DMS153 (cell line): Measurements from ENCODE around the gene BLM.

ENCODE experiments used
- DNase-seq: peaks from one replicate; lab custom pipeline; 2025; lab: John Stamatoyannopoulos, UW

Gene BLM

DNA sequence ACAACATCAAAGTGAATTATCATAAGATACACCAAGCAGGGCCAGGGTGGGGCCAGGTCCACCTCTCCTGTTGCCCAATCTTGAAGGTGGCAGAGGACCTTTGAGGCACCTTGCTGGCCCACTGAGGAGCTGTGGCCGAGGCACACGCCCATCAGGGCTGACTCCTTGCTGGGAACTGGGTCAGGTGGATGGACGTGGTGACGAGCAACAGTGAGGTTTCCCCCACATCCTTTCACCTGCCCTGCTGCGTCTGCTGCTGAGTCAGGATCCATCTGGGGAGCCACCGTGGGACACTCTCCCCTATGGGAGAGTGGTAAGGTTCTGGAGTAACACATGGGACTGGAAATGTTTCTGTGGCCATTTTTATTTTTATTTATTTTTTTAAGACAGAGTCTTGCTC is 134.0 kb downstream of the BLM start:
- no peak for DNase-seq

DNA sequence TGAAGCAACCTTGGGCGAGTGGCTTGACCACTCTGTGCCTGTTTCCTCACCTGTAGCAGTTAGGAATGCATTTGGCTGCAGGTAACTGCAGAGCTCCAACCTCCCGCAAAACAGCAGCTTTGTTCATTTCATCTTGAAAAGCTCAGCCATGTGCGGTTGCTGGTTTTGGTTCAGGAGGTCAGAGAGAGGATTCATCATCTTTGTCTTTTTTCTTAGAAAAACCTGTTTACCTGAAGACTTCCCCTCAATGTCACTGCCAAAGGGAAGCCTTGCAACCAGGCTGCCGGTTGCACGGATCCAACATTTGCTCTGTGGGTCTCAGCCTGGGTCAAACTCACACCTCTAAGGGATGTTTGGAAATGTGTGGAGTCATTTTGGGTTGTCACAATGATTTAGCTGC is 134.8 kb downstream of the BLM start:
- DNase-seq: no peak

DNA sequence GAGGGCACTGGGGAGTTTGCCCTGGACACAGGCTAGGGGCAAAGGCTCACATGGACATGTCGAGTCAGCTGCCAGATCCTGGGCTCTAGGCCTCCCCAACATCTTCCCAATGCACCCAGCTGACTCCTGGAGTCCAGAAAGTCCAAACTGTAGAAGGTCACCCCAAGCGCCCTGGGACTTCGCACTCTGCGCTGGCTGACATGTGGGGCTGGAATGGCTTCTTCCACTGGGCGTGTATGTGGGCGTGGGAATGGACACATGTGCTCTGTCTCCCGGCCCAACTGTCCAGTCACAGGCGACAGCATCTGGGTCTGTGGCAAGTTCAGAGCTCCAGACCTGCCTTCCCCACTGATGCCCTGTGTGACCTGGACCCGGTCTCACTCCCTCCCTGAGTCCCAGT is 138.0 kb downstream of the BLM start:
- DNase-seq: no peak

DNA sequence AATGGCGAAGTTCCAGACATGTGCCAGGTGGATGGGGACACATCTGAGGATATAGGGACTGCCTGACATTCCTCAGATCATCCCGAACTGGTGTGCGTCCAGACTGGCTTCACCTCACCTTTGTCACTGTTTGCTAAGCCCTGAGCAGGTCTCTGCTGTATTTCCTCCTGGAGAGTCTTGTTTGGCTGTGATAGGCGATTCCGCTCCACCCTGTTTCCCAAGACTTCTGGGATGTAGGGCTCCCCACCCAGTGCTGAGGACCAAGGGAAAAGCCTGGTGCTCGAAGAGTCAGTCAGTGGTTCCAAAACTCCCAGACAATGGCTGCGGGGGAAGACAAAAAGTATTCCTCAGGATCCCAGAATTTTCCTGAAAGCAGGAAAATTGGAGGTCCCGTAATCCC is 140.2 kb downstream of the BLM start:
- no peak for DNase-seq

DNA sequence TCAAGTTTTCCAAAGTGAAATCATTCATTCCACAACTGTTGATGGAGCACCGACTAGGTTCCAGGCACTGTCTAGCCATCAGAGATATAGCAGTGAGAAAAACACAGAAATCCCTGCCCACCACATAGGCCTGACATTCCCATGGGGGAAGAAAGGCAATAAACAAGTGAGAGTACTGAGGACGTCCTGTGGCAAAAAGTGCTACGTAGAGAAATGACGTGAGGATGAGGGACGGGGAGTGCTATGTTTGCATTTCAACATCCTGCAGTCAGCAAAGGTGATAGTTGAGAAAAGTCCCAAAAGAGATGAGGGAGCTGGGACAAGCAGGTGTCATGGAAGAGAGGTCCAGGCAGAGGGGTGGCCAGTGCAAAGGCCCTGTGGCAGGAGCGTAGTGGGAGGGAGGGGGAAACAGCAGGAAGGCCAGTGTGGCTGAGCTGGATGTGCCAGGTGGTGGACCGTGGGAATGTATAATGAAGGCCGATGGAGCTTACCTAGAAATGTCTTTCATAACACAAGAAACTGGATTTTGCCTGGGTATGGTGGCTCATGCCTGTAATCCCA is 140.8 kb downstream of the BLM start:
- DNase-seq: no peak

DNA sequence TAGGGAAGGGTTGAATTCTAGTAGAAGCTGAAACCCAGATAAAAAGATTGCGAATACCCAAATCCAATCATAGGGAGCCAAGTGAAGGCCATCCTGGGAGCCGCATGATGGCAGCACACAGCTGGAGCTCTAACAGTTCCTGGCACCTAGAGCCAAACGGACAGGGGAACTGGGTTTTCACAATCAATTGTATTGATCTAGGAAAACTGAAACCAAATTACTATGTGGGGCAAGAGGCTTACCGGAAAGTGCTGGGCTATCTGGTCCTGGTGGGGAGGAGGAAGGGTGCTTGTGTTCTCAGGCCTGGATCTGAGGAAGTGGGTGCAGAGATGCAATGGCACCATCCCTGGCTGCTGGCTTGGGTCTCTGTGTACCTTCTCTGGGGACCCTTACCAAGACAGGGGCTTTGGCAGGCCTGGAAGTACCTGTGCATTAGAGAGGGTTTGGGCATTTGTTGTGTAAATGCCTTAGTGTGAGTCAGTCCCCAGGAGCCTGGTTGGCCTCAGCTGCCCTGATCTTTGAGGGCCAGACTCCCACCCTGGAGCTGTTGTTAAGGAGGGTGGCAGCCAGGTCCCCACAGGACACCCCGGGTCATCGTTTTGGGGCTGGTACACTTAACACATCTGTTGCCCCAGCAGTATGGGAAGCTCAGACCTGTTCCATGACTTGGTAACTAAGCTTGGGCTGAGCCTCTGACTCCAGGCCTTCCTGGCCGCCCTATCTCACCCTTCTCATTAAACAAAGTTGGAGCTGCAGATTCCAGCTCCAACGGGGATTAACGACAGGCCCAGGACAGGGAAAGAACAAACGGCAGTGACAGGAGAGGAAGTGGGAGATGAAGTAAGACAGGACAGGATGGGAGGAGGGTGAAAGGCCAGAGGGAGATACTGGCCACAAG is 142.3 kb downstream of the BLM start:
- no peak for DNase-seq

DNA sequence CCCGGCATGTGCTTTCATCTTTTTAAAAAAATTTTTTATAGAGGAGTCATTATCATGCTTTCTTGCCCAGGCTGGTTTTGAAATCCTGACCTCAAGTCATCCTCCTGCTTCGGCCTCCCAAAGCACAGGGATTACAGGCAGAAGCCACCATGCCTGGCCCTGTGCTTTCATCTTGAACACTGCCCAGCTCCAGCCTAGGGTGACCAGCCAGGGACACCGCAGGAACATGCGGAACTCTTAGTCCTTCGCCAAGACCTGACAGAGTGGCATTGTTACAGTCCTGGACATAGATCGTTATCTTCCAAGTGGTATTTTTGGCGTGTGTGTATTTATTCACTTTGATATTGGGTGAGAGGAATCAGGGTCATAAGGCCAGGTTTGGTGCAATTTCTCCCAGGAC is 143.3 kb downstream of the BLM start:
- DNase-seq: no peak

DNA sequence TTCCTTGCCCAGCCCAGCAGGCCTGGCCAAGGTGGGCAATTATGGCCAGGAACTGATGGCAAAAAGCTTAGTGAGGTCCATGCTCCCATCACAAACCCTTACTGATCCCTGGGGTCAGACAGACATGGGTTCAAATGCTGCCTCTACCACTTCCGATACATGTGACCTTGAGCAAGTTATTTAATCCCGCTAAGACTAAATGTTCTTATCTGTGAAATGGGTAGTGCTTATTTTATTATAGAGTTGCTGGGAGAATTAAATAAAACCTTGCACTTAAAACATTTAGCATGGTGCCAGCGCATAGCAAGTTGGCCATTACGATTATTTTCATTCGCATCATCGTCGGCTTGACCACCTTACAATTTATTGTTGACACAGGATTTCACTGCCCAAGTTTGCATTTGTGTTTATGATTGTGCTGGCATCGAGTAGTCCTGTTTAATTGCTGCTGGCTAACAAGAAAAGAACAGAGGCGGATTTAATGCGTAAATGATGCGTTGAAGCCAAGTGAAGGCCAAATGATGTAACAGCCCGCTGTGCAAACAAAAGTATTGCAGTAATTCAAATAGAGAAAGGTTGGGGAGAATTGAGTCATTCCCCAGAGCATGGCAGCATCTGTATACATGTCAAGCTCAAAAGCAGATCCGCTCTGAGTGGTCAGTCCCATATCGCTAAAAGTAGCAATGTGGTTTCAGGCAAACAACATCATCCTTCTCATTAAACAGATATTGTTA is 144.0 kb downstream of the BLM start:
- peak; percentile 83 for DNase-seq

DNA sequence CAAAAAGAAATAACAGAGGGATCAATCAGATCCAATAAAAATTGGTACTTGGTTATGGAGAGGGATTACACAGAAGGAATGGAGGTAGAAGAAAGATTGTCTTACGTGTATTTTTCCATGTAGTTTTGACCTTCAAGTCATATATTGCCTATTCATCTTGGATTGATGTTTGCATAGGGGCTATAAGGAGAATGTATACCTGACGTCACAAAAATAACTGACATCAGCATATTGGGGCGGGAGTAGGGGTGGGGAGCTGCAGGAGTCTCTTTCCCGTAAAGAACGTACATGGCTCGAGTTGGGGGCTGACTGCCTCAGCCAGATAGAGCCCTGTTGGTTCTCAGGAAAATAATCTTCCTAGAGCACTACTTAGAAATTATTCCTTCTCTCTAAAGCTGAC is 145.3 kb downstream of the BLM start:
- DNase-seq: no peak

DNA sequence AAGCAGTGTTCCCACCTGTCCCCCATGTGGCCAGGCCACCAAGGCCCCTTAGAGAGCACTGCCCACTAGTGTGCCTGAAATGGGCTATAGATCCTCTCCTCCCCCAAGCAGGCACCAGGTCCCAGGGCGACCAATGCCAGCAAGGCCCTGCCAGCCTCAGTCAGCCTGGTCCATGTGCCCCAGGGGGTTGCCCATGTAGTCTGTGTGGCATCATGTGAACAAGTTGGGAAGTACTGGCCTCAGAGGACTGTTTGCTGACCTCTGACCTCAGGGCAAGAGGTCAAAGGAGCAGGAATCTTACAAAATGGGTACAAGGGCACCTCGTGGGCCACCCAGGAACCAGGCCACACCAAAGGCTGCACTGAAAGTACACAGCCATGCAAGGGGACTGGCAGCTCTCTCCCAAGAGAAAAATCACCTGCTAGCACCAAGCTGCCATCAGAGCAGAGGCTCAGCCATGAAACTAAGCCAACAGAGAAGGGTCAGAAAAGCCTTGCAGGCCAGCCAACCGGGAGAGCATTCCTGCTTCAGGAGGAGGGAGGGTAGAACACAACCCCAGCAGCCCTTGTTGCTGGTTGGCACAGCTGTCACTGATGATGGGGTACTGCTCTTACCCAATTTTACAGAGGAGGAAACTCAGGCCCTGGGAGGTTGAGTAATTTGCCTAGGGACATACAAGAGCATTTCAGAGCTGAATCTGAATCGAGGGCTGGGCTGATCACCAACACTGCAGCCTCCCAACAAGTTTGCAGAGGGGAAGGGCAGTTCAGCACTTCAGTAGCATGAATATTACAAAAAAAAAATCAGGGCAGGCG is 146.0 kb downstream of the BLM start:
- DNase-seq: no peak

DNA sequence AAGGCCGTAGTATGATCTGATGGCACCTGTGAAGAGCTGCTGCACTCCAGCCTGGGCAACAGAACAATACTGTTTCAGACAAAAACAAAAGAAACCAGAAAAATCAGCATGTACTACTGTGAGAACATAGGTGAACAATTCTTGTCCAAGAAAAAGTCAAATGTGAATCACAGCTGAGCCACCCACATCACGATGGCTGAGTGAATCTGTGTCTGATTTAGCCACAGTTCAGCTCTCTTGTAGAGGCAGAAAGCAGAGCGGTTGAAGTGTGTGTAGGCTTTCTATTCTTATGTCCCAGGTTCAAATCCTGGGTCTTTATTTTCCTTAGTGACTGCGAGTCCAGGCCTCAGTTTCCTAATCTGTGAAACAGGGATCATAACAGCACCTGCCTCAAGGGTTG is 146.8 kb downstream of the BLM start:
- no peak for DNase-seq

DNA sequence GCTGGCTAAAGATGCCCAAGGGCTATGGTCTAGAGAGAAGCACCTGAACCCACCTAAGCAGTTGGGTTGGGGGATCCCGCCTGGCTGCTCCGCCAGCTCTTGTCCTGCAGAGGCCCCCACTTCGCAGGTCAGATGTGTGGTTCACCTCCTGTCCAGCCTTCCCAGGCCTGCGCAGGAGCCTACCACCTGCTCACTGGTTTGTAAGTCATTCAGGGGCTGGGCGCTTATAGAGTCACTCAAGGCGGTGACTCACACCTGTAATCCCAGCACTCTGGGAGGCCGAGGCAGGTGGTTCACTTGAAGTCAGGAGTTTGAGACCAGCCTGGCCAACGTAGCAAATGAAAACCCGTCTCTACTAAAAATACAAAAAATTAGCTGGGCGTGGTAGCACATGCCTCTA is 147.4 kb downstream of the BLM start:
- DNase-seq: no peak

DNA sequence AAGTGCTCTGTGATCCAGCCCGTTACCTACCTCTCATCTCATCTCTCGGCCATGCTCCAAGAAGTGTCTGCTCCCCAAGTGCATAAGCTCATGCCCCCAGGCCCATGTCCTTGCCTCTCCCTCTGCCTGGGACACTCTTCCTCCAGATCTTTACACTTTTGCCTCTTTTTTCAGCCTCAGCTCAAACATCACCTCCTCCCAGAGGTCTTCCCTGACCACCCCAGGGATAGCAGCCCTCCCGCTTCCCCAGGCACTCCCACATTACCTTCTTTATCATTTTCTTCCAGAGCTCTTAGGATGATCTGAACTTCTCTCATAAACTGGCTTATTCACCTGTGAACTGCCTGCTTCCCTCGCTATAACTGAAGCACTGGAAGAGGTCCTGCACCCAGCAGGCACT is 148.6 kb downstream of the BLM start:
- no peak for DNase-seq
